Mesodermal cell (in vitro differentiated cells): ENCODE data around the gene BASP1.

Experiments
- H3K27ac ChIP-seq: 2 replicates; pipeline ENCODE4 v1.7.0; 2013; ENCODE audit warnings: mild to moderate bottlenecking, low read depth, low read length, moderate library complexity; ENCODE audit not compliant: severe bottlenecking
- H3K36me3 ChIP-seq: 2 replicates; pipeline ENCODE4 v1.7.1; 2013; ENCODE audit warnings: mild to moderate bottlenecking, low read length, moderate library complexity; ENCODE audit not compliant: control insufficient read depth, insufficient read depth
- H3K4me1 ChIP-seq: one replicate; pipeline ENCODE4 v1.7.1; 2013; ENCODE audit warnings: mild to moderate bottlenecking, low read length; ENCODE audit not compliant: insufficient read depth, control insufficient read depth, poor library complexity, severe bottlenecking
- H3K4me3 ChIP-seq: 2 replicates; pipeline ENCODE4 v1.7.0; 2013; ENCODE audit warnings: low read length, control low read depth, mild to moderate bottlenecking; ENCODE audit not compliant: insufficient read depth, poor library complexity, severe bottlenecking; ENCODE audit errors: extremely low read depth
- H3K9me3 ChIP-seq: 2 replicates; pipeline ENCODE4 v1.7.1; 2013; ENCODE audit warnings: mild to moderate bottlenecking, low read length, moderate library complexity; ENCODE audit not compliant: control insufficient read depth
- WGBS, 2 experiments: methylation state at CpG; one replicate each; pipeline ENCODE4 v1.1.5; 2013; ENCODE audit warnings: missing lambda C conversion rate in 2 of 2; ENCODE audit not compliant: insufficient coverage in 2 of 2; 5-methylcytosine and 5-hydroxymethylcytosine counted together

The BASP1 gene

GRCh38 chr5:17222664-17223063, 5.2 kb downstream of the BASP1 start:
- 83% methylated on average over 1 of the region's 2 CpGs; no CpG with 5 or more reads in 1 of the 2 experiments for WGBS, 2 experiments
- Histone ChIP-seq H3K9me3 (no peaks in the 10 kb centered on the region), H3K36me3 (peaks cover 27% of the 10 kb centered on the region), H3K4me3 (no peak overlapping the region), H3K27ac (no peak overlapping the region), H3K4me1 (peaks cover 44% of the 10 kb centered on the region)

- 17 to 20% methylated on average over 1 of the region's 5 CpGs for WGBS, 2 experiments
- Histone ChIP-seq H3K36me3 (peaks cover 31% of the 10 kb centered on the region), H3K4me1 (peaks cover 53% of the 10 kb centered on the region), H3K9me3 (no peaks in the 10 kb centered on the region), H3K4me3 (no peak overlapping the region), H3K27ac (no peak overlapping the region)
Measured at GRCh38 chr5:17223367-17224185, 6.1 kb downstream of the BASP1 start.

GRCh38 chr5:17224858-17225511, 7.6 kb downstream of the BASP1 start:
- Histone ChIP-seq H3K4me1 (peaks cover 65% of the 10 kb centered on the region), H3K36me3 (peaks cover 41% of the 10 kb centered on the region)
- 88 to 92% methylated on average over 8 to 9 of the region's 11 CpGs for WGBS, 2 experiments

GRCh38 chr5:17225520-17225919, 8.1 kb downstream of the BASP1 start:
- H3K4me1 ChIP-seq, result peaks cover 63% of the 10 kb centered on the region
- H3K36me3 ChIP-seq, result peaks cover 41% of the 10 kb centered on the region
- no peaks in the 10 kb centered on the region for H3K9me3 ChIP-seq
- no peak overlapping the region for H3K27ac ChIP-seq
- 88 to 100% methylated on average over 2 to 5 of the region's 9 CpGs for WGBS, 2 experiments
- no peak overlapping the region for H3K4me3 ChIP-seq

More at GRCh38 chr5:17224858-17225511, 7.6 kb downstream of the BASP1 start:
- Histone ChIP-seq H3K4me3 (no peak overlapping the region), H3K27ac (no peak overlapping the region), H3K9me3 (no peaks in the 10 kb centered on the region)

- no CpG with 5 or more reads among the region's 1 CpG for WGBS, 2 experiments
- H3K36me3 ChIP-seq, result peaks cover 53% of the 10 kb centered on the region
Measured at GRCh38 chr5:17227868-17228267, 10.4 kb downstream of the BASP1 start.

GRCh38 chr5:17228821-17229291, 11.4 kb downstream of the BASP1 start:
- Histone ChIP-seq H3K36me3 (peaks cover 63% of the 10 kb centered on the region), H3K4me3 (no peak overlapping the region), H3K27ac (peak overlapping the region; percentile 43), H3K4me1 (peaks cover 33% of the 10 kb centered on the region), H3K9me3 (no peaks in the 10 kb centered on the region)
- WGBS, 2 experiments, result 75 to 89% methylated on average over 2 of the region's 3 CpGs

More at GRCh38 chr5:17227868-17228267, 10.4 kb downstream of the BASP1 start:
- peaks cover 43% of the 10 kb centered on the region for H3K4me1 ChIP-seq
- H3K4me3 ChIP-seq, result no peak overlapping the region
- H3K27ac ChIP-seq, result no peak overlapping the region
- H3K9me3 ChIP-seq, result no peaks in the 10 kb centered on the region

- Histone ChIP-seq H3K9me3 (no peaks in the 10 kb centered on the region), H3K36me3 (peaks cover 68% of the 10 kb centered on the region), H3K4me1 (peaks cover 29% of the 10 kb centered on the region), H3K4me3 (no peak overlapping the region), H3K27ac (peak overlapping the region; percentile 43)
- 84 to 92% methylated on average over 3 of the region's 4 CpGs for WGBS, 2 experiments
Measured at GRCh38 chr5:17229313-17229712, 11.9 kb downstream of the BASP1 start.

GRCh38 chr5:17230191-17230590, 12.8 kb downstream of the BASP1 start:
- WGBS, 2 experiments, result 89 to 100% methylated on average over 3 of the region's 3 CpGs

GRCh38 chr5:17230808-17231525, 13.5 kb downstream of the BASP1 start:
- Histone ChIP-seq H3K4me1 (peaks cover 23% of the 10 kb centered on the region), H3K27ac (no peak overlapping the region)
- WGBS, 2 experiments, result 92 to 97% methylated on average over 9 of the region's 10 CpGs

More at GRCh38 chr5:17230191-17230590, 12.8 kb downstream of the BASP1 start:
- Histone ChIP-seq H3K36me3 (peaks cover 69% of the 10 kb centered on the region), H3K4me1 (peaks cover 23% of the 10 kb centered on the region), H3K4me3 (no peak overlapping the region), H3K9me3 (no peaks in the 10 kb centered on the region), H3K27ac (no peak overlapping the region)

GRCh38 chr5:17232405-17232804, 15.0 kb downstream of the BASP1 start:
- H3K36me3 ChIP-seq, result peaks cover 78% of the 10 kb centered on the region
- WGBS, 2 experiments, result 90 to 98% methylated on average over 6 to 7 of the region's 9 CpGs

More at GRCh38 chr5:17230808-17231525, 13.5 kb downstream of the BASP1 start:
- Histone ChIP-seq H3K36me3 (peaks cover 71% of the 10 kb centered on the region), H3K9me3 (no peaks in the 10 kb centered on the region), H3K4me3 (no peak overlapping the region)

More at GRCh38 chr5:17232405-17232804, 15.0 kb downstream of the BASP1 start:
- Histone ChIP-seq H3K4me1 (peaks cover 23% of the 10 kb centered on the region), H3K4me3 (no peak overlapping the region), H3K27ac (no peak overlapping the region), H3K9me3 (no peaks in the 10 kb centered on the region)
